DLD1 (cell line): ENCODE measurements around the gene SLC7A14.

Source experiments
- in situ Hi-C: cut with HindIII; loops from 2 replicates; pipeline ENCODE4 v1.10.0; 2017; ENCODE audit warnings: low sequenced_read_pairs

The SLC7A14 gene

DNA sequence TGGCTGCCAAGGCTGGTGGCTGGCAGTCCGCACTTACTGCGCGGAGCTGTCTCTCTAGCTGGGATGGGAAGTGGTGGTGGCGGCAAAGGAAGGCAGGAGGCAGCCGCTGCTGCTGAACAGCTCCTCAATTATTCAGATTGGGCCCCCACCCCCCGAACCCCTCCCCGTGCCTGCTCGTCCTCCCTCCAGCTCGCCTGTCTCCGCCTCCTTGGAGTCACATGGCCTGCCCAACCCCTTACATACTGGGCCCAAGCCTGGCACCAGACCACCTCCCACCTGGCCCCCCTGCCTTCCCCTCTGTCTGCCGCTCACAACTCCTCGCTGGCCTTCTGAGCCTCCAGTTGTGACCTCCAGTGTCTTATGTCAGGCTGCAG is at the start of gene SLC7A14:
SLC7A14 (minus strand) TSS at position 139 of the 374 bp plus-strand sequence. CDS start 59,139 bp downstream, outside the sequence.
- in situ Hi-C loops: no loop called here

DNA sequence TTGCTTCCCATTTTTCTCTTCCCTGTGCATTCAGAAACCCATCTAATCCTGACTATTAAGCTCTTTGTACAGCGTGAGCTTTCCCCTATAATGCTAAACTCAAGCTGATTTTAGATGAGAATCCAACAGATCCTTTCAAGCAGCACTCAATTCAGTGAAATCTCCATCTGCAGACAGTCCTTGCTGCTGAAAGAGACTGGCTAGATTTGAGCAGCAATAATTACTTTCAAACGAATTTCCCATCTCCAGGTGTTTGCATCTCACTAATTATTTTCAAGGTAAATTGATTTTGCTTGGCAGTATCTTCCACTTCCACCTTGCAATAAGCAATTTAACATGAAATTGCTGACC is 49.5 kb upstream of the SLC7A14 start:
- in situ Hi-C loops: no loop called here

- in situ Hi-C loops: no loop called here
These were observed 48.9 kb upstream of the SLC7A14 start for GRCh38 chr3:170634663-170635384.

- in situ Hi-C loops: no loop called here
These were observed 47.7 kb upstream of the SLC7A14 start for GRCh38 chr3:170633573-170633972.

DNA sequence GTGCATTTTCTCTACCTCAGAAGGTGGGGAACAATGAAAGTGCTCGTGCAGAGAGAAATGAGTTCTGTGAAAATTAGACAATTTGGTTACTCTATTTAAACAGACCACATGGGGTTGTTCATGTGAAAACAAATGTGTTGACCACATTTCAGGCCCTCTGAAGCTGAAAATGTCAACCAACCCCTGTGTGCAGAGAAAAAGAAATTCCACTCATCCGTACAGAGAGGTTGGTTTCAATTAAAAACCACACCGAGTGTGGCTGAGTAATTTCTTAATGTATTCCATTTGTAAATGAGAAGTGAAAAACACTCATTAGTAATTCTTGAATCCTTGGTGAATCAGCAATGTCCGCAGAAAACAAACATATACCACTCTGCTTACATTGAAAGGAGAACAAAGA is 46.9 kb upstream of the SLC7A14 start:
- in situ Hi-C loops: no loop called here

- in situ Hi-C loops: no loop called here
These were observed 46.0 kb upstream of the SLC7A14 start for GRCh38 chr3:170631755-170632488.

DNA sequence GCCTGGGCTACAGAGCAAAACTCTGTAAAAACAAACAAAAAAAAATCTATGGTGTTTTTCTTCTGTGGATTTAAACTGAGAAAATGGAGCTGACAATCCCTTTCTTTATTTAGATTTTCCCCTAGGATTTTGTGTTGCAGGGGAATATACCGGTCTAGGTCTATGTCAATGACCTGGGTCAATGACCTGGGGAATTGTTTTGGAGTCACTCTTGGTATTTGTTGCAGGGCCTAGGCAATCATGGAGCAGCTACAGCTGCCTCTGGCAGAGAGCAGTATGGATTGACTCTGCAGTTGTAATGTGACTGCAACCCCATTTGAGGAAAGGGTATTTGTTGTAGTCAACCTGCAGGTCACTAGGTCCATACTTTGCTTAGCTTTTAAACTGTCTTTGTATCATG is 37.6 kb upstream of the SLC7A14 start:
- in situ Hi-C loops: no loop called here

DNA sequence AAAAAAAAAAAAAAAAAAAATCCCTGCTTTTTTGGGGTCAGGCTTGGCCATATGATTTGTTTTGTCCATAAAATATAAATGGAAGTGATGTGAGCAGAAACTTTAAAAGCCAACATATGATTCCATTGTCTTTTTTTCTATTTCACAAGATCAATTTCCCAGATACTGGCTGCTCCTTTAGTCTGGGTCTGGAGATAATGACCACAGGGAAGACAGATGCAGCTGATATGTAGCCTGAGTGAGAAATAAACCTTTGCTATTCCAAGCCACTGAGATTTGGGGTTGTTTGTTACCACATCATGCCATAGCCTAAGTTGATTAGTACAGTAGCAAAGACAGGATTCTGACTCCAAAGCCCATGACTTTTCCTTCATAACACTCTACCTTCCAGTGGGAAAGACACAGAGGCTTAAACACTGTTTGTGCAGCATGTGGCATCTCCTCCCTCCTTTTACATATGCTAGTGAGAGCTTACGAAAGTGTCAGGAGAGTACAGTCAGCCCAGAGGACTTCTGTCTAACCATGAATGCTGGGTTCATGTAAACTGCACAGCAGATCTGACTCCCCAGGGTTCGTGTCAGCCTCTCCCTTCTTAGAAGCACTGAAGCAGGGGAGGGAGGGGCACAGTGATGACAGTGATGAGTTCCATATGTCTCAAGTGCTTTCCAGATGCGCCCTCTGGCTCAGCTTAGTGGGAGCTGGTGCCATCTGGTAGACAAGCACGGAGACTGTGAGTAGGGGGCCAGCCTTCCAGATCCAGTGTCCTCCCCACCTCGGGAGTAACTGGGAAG is 36.7 kb upstream of the SLC7A14 start:
- in situ Hi-C loops: no loop called here

- in situ Hi-C loops: no loop called here
These were observed 35.4 kb upstream of the SLC7A14 start for GRCh38 chr3:170621256-170621655.

DNA sequence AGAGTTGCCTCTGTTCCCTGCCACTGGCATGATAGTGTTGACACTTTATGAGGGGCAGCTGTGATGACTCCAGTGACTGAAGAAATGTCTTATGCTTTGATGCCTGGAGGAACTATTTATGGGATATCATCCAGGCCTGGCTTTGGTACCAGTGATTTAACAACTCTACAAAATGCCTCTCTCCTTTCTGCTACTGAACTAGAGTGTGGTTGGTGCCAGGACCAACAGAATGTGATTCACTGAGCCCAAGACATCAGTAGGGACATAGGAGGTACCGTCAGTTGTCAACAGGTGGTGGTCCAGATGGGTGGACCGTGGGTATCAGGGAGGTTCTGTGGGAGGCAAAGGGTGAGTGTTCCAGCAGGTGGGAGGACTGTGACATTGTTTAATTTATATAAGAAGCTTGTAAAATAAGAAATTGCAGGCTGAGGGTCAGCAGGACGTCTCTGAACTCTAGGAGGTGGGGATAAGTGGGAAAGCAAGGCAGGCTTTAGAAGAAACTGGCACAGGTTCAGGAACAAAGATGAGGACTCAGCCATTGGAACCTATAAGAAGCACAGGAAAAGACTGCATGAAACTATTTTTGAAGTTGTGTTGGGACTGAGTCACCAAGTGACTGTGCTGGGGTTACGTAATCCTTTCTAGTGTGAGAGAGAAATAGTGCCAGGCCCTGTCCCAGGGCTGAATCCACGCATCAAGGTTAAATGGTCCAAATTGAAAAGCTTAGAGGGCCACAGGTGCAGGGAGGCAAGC is 28.5 kb upstream of the SLC7A14 start:
- in situ Hi-C loops: no loop called here

GRCh38 chr3:170611751-170612150 is 25.9 kb upstream of the SLC7A14 start:
- in situ Hi-C loops: no loop called here

- in situ Hi-C loops: no loop called here
These were observed 24.5 kb upstream of the SLC7A14 start for GRCh38 chr3:170610321-170610884.

- in situ Hi-C loops: no loop called here
These were observed 22.6 kb upstream of the SLC7A14 start for GRCh38 chr3:170608475-170608874.

GRCh38 chr3:170606675-170607074 is 20.8 kb upstream of the SLC7A14 start:
- in situ Hi-C loops: no loop called here

GRCh38 chr3:170605490-170605889 is 19.6 kb upstream of the SLC7A14 start:
- in situ Hi-C loops: no loop called here

- in situ Hi-C loops: no loop called here
These were observed 18.1 kb upstream of the SLC7A14 start for GRCh38 chr3:170603770-170604510.

GRCh38 chr3:170602556-170602955 is 16.7 kb upstream of the SLC7A14 start:
- in situ Hi-C loops: no loop called here

DNA sequence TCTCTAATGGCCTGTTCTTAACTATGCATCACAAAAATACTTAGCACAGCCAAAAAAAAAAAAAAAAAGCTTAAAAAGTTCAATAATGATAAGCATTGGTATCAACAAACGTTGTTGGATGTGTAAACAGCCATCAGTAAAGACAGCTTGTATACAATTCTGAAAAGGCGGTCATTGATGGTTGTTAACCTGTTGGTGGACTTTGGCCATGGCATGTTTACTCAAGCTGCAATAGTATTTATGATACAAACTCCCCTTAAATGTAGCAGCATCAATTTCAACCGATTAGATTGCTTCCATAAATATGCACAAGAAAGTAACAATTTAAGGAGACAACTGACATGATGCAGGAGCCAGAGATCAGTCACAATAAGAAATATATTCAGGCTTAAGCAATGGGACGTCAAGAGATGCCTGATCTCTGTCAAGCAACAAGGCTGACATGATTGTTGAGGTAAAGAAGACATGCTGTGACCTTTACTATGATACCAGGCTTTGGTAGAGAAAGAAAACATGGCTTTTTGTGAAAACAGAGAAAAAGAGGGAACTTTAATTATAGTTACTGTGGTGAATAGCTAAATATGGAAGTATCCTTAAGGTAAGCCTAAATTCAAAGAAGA is 14.2 kb upstream of the SLC7A14 start:
- in situ Hi-C loops: no loop called here

- in situ Hi-C loops: no loop called here
These were observed 13.2 kb upstream of the SLC7A14 start for GRCh38 chr3:170599091-170599490.

- in situ Hi-C loops: no loop called here
These were observed 12.2 kb upstream of the SLC7A14 start for GRCh38 chr3:170598091-170598502.
